ENCODE results near the gene PAQR8. TPM values are rescaled to one million over a fixed set of nuclear protein-coding genes. Genes with fewer than 3 reads are reported as not detected.
A peak's percentile ranks its signal among the peaks of the same experiment; 100 is the strongest.

PAQR8 gene
- total and polyA plus RNA-seq, 2 of the 13 experiments (the other 11 are each of a cell fraction or from before 2014, with no cell fraction given) = 37.7 to 50.7 TPM

DNA sequence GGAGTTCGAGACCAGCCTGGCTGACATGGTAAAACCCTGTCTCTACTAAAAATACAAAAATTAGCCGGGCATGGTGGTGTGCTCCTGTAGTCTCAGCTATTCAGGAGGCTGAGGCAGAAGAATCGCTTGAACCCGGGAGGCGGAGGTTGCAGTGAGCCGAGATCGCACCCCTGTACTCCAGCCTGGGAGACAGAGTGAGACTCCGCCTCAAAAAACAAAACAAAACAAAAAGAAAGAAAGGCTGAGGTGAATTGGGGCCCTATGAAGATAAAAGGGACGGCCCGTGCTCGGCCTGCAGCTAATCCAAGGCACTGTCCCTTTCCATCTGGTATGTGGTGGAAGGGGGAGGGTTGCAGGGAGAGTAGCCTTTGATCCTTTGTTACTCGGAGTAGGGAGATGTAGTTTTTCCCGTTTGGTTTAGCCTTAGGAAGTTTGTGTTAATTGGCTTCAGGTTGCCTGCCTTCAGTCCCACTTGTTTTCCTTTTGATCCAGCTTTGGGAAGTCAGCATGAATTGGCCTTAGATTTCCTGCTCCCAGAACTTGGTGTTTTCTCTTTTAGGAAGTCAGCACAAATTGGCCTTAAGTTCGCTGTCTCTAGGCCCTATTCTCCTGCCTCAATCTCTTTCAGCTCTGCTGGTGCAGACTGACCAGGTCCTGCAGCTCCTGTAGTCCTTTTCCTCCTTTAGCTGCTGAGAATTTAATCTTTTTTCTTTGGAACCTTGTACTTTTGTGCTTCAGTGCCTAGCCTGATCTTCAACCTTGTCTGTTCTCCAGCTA lies 36.1 kb upstream of the PAQR8 start (continued):
- TF ChIP-seq ZNF543 (CRISPR knock-in tag; IDR thresholded peaks at IDR 0.05) (0 out of 2 replicates have a peak, but pooled peaks have one; percentile 57), ZNF563 (CRISPR knock-in tag; IDR thresholded peaks at IDR 0.05) (no peak), EED (CRISPR knock-in tag; IDR thresholded peaks at IDR 0.05) (no peak), HCFC1 (IDR thresholded peaks at IDR 0.05; ENCODE audit: low read depth, low read length) (no peak), MTA3 (CRISPR knock-in tag; IDR thresholded peaks at IDR 0.05) (no peak), POLR2AphosphoS5 (IDR thresholded peaks at IDR 0.05; ENCODE audit: low read depth, low read length) (peak; percentile 60), CCDC6 (CRISPR knock-in tag; IDR thresholded peaks at IDR 0.05) (no peak), SSRP1 (CRISPR knock-in tag; IDR thresholded peaks at IDR 0.05) (no peak), RFXAP (CRISPR knock-in tag; IDR thresholded peaks at IDR 0.05; ENCODE audit: borderline replicate concordance) (peak; percentile 82), REXO4 (CRISPR knock-in tag; IDR thresholded peaks at IDR 0.05; ENCODE audit: borderline replicate concordance) (no peak), ARID2 (CRISPR knock-in tag; IDR thresholded peaks at IDR 0.05; ENCODE audit: borderline replicate concordance) (peak; percentile 95), ZNF709 (CRISPR knock-in tag; IDR thresholded peaks at IDR 0.05) (0 out of 2 replicates have a peak, but pooled peaks have one; percentile 24), HDAC2 (CRISPR knock-in tag; IDR thresholded peaks at IDR 0.05) (peak; percentile 84), HOXD1 (CRISPR knock-in tag; IDR thresholded peaks at IDR 0.05) (peak; percentile 66; the same call in 1 of the 2 replicates), ZNF691 (CRISPR knock-in tag; IDR thresholded peaks at IDR 0.05; ENCODE audit: borderline replicate concordance, low read depth) (no peak; the same call in 1 of the 2 replicates), ASH2L (IDR thresholded peaks at IDR 0.05; ENCODE audit: insufficient read length, low read depth, low read length) (peak; percentile 51), USF2 (IDR thresholded peaks at IDR 0.05; ENCODE audit: low read depth, low read length) (no peak), USF2 (CRISPR knock-in tag; IDR thresholded peaks at IDR 0.05; ENCODE audit: borderline replicate concordance) (no peak)
- TF ChIP-seq, protein P1, sequence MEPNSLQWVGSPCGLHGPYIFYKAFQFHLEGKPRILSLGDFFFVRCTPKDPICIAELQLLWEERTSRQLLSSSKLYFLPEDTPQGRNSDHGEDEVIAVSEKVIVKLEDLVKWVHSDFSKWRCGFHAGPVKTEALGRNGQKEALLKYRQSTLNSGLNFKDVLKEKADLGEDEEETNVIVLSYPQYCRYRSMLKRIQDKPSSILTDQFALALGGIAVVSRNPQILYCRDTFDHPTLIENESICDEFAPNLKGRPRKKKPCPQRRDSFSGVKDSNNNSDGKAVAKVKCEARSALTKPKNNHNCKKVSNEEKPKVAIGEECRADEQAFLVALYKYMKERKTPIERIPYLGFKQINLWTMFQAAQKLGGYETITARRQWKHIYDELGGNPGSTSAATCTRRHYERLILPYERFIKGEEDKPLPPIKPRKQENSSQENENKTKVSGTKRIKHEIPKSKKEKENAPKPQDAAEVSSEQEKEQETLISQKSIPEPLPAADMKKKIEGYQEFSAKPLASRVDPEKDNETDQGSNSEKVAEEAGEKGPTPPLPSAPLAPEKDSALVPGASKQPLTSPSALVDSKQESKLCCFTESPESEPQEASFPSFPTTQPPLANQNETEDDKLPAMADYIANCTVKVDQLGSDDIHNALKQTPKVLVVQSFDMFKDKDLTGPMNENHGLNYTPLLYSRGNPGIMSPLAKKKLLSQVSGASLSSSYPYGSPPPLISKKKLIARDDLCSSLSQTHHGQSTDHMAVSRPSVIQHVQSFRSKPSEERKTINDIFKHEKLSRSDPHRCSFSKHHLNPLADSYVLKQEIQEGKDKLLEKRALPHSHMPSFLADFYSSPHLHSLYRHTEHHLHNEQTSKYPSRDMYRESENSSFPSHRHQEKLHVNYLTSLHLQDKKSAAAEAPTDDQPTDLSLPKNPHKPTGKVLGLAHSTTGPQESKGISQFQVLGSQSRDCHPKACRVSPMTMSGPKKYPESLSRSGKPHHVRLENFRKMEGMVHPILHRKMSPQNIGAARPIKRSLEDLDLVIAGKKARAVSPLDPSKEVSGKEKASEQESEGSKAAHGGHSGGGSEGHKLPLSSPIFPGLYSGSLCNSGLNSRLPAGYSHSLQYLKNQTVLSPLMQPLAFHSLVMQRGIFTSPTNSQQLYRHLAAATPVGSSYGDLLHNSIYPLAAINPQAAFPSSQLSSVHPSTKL (CRISPR knock-in tag; IDR thresholded peaks at IDR 0.05) = peak; percentile 87
- TF ChIP-seq, protein P2, sequence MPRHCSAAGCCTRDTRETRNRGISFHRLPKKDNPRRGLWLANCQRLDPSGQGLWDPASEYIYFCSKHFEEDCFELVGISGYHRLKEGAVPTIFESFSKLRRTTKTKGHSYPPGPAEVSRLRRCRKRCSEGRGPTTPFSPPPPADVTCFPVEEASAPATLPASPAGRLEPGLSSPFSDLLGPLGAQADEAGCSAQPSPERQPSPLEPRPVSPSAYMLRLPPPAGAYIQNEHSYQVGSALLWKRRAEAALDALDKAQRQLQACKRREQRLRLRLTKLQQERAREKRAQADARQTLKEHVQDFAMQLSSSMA (CRISPR knock-in tag; IDR thresholded peaks at IDR 0.05) = no peak
- TF ChIP-seq, protein P3, sequence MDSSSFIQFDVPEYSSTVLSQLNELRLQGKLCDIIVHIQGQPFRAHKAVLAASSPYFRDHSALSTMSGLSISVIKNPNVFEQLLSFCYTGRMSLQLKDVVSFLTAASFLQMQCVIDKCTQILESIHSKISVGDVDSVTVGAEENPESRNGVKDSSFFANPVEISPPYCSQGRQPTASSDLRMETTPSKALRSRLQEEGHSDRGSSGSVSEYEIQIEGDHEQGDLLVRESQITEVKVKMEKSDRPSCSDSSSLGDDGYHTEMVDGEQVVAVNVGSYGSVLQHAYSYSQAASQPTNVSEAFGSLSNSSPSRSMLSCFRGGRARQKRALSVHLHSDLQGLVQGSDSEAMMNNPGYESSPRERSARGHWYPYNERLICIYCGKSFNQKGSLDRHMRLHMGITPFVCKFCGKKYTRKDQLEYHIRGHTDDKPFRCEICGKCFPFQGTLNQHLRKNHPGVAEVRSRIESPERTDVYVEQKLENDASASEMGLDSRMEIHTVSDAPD (CRISPR knock-in tag; IDR thresholded peaks at IDR 0.05) = peak; percentile 87; the same call in 1 of the 2 replicates
